NCI-H2171 treated with DMSO at 0.1 percent for 48 hours (cell line): ENCODE data around the gene PI3.
"Not testable (repeated sequence)": the region's sequence is repeated elsewhere in the genome, so short reads cannot be mapped to it uniquely, and the experiment has no call there.

Experiments used
- DNase-seq: peaks from one replicate; lab custom pipeline; 2025; lab: John Stamatoyannopoulos, UW

PI3 gene

GRCh38 chr20:45174434-45175364, at the start of gene PI3:
PI3 (plus strand) TSS chr20:45174902; CDS start chr20:45174923, 21 bp downstream.
- DNase-seq = no peak

DNA sequence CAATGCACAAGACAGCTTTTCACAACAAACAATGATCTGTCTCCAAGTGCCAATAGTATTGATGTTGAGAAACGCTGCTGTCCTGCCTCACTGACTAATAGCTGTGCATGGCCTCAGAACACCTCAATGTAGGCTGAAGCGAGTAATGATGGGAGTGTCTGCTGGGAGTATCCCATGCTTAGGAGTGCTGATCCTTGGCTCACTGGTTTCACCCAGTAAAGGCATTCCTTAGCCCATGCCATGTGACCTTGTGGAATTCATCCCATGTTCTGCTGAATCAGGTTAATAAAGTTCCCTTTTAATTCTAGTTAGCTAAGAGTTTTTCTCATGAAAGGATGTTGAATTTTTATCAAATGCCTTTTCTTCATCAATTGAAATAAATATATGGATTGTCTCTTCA, 46.6 kb upstream of the PI3 start:
- DNase-seq = no peak

GRCh38 chr20:45136911-45137310, 37.8 kb upstream of the PI3 start:
- DNase-seq = no peak

DNA sequence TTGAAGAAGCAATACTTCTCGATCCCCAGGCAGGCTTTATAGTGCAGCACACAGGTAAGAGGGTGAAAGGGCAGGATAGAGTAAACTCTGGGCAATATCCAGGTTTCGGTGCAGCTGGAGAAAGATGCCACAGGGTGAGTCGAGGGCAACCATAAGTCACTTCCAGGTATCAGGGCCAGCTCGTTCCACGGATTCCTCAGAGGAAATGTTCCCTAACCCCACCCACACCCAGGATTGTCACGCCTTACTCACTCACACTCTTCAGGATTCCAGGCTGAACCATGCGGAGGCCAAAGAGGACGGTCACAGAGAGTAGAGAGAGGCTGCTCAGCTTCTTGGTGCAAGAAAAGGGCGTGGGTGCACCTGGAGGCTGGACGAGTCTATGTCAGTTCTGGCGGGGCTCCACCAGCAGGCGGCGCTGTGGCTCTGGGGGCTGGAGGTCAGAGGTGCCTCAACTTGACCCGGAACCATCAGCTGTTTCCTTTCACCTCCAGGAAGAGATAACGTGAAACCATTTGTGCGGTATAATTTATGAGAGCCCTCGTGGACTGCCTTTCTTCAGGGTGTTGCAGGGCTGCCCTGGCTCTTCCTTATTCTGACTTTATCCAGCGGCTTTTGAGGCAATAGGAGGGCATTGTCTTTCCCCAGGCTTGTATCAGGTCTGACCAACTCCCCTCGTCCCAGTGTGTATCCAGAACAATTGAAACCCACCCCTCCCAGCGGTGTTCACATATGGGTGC, 36.0 kb upstream of the PI3 start:
- DNase-seq = peak; percentile 7

- DNase-seq = not testable (repeated sequence)
Observed at GRCh38 chr20:45139733-45140375, 34.8 kb upstream of the PI3 start.

GRCh38 chr20:45140836-45141235, 33.9 kb upstream of the PI3 start:
- no peak for DNase-seq

DNA sequence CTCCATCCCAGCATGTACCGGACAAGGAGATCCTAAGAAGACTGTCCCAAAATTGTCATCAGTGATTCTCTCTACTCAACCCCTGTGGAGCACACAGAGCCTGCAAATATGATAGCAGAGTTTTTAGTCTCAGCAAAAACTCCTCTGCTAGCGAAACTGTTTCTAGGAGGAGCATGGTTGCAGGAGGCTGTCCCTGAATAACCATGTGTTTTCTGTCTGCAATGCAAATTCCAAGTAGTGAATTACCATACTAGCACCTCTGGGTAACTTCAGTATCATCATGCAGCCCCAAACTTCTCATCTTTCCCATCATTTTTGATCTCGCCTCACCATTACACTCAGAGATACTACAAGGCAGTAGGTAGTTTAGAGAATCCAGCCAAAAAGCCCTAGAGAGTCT, 25.6 kb upstream of the PI3 start:
- DNase-seq = no peak

GRCh38 chr20:45152405-45152804, 22.3 kb upstream of the PI3 start:
- DNase-seq = no peak

DNA sequence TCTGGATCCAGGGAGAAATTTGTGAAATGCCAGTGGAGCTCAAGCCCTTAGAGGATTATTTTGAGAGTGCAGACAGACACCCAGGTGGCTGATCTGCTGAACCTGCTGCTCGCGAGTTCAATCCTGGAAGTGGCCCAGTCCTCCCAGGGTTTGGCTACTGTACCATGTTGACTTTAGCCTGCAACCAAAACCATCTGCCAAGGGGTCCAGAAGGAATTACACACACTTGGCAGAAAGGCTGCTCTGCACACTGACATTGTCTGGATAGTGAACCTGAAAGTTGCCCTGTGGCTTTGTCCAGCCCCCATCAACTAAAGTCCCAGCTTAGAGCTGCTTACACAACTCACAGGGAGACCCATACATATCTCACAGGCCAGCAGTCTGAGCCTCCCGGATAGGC, 21.6 kb upstream of the PI3 start:
- no peak for DNase-seq

- no peak for DNase-seq
Observed at GRCh38 chr20:45153752-45154151, 20.9 kb upstream of the PI3 start.

GRCh38 chr20:45154183-45154582, 20.5 kb upstream of the PI3 start:
- no peak for DNase-seq

DNA sequence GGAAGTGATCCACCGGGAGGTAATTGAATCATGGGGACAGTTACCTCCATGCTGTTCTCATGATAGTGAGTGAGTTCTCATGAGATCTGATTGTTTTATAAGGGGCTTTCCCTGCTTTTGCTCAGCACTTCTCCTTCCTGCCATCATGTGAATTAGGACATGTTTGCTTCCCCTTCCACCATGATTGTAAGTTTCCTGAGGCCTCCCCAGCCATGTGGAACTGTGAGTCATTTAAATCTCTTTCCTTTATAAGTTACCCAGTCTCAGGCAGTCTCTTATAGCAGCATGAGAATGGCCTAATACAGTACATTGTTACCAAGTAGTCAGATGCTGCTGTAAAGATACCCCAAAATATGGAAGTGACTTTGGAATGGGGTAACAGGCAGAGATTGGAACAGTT, 19.9 kb upstream of the PI3 start:
- DNase-seq = not testable (repeated sequence)

GRCh38 chr20:45156713-45157112, 18.0 kb upstream of the PI3 start:
- DNase-seq = no peak

DNA sequence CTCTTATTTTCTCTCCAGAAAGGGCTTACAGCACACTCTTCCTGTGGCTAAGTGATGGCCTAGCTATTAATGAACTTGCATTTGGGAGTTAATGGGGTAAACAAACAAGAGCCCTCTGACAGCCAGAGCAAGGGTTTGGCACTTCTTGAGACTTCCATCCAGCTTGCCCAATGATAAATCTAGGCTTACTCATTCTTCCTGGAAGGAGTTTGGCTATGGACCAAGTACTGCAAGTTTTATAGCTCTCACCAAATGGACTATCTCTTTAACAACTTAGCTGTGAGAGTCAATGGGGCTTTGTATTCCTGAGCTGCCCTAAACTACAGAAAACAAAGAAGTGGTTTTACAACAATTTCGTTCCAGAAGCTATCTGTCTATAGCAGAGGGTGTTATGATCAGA, 16.7 kb upstream of the PI3 start:
- no peak for DNase-seq

- DNase-seq = no peak
Observed at GRCh38 chr20:45163083-45163803, 11.5 kb upstream of the PI3 start.

GRCh38 chr20:45164906-45165305, 9.8 kb upstream of the PI3 start:
- DNase-seq = no peak

GRCh38 chr20:45173522-45173921, 1.2 kb upstream of the PI3 start:
- no peak for DNase-seq

GRCh38 chr20:45176526-45177267, 2.0 kb downstream of the PI3 start:
- DNase-seq = no peak

DNA sequence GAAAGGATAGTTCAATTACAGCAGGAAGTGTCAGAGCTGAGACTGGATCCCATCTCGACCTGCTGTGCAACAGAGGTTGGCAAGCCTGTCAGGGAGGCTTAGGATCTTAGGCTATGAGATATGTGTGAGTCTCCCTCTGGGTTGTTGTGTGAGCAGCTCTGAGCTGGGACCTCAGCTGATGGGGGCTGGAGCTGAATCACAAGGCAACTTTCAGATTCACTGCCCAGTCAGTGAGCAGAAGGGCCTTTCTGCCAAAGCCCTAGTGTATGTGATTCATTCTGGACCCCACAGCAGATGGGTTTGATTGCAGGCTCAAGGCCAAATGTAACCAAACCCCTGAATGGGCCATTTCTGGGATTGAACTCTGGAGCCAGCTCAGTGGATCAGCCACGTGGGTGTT, 4.5 kb downstream of the PI3 start:
- DNase-seq = no peak

- no peak for DNase-seq
Observed at GRCh38 chr20:45181639-45182038, 6.9 kb downstream of the PI3 start.

DNA sequence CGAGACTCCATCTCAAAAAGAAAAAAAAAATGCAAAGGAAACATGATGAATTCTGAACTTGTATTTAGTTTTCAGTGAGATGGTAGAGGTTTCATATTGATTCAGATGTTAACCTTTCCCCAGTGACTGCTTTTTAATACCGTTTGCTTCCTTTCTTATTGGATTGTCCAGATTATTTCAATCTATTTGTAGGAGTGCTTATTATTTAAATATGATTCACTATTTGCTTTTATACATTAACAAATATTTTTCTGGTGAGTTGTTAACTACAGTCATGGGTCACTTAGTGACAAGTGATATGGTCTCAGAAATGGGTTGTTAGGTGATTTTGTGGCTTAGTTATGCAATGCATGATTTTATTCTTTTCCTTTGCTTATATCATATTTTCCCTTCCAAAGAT, 8.4 kb downstream of the PI3 start:
- DNase-seq = no peak
